HepG2 (cell line): ENCODE measurements around the gene CDX1. TPM values are rescaled to one million over a fixed set of nuclear protein-coding genes. Genes with fewer than 3 reads are reported as not detected.

ENCODE experiments used
- KDM4B ChIP-seq: sonication (generic); formaldehyde crosslinking; IDR thresholded peaks from 2 replicates; pipeline ENCODE4 v1.4.0; 2020; ENCODE audit warnings: missing genetic modification reagents
- KLF15 ChIP-seq: sonication (generic); formaldehyde crosslinking; IDR thresholded peaks from 2 replicates; pipeline ENCODE4 v1.8.1; 2023; ENCODE audit warnings: borderline replicate concordance, mild to moderate bottlenecking, inconsistent platforms, missing genetic modification reagents, mixed read lengths
- NFE2L1 ChIP-seq: sonication (generic); formaldehyde crosslinking; IDR thresholded peaks from 2 replicates; pipeline ENCODE4 v1.4.0; 2020; ENCODE audit warnings: missing genetic modification reagents, mild to moderate bottlenecking, borderline replicate concordance
- SRSF4 ChIP-seq: fragments of 200-400 bp; formaldehyde crosslinking; IDR thresholded peaks from one replicate; pipeline ENCODE4 v1.6.1; 2018; ENCODE audit warnings: mild to moderate bottlenecking, low read depth, low read length, moderate library complexity; ENCODE audit not compliant: poor library complexity, severe bottlenecking
- U2AF2 ChIP-seq: fragments of 200-400 bp; formaldehyde crosslinking; IDR thresholded peaks from 2 replicates; pipeline ENCODE4 v1.6.1; 2017; ENCODE audit warnings: low read depth, mild to moderate bottlenecking, low read length
- ZNF17 ChIP-seq: sonication (generic); formaldehyde crosslinking; IDR thresholded peaks from 2 replicates; pipeline ENCODE4 v1.5.0; 2020; ENCODE audit warnings: mild to moderate bottlenecking, missing genetic modification reagents
- ZNF24 ChIP-seq: fragments of 450-650 bp; IDR thresholded peaks from 2 replicates; pipeline ENCODE4 v1.6.1; 2017; ENCODE audit warnings: antibody characterized with exemption, mild to moderate bottlenecking
- ZNF34 ChIP-seq: sonication (generic); formaldehyde crosslinking; IDR thresholded peaks from 2 replicates; pipeline ENCODE4 v1.4.0; 2020; ENCODE audit warnings: mild to moderate bottlenecking, missing genetic modification reagents, borderline replicate concordance
- ZNF781 ChIP-seq: sonication (generic); formaldehyde crosslinking; IDR thresholded peaks from 2 replicates; pipeline ENCODE4 v1.5.1; 2020; ENCODE audit warnings: borderline replicate concordance, mild to moderate bottlenecking, missing genetic modification reagents; ENCODE audit errors: not compliant biosample characterization
- polyA plus RNA-seq, 8 experiments: library from polyadenylated mRNA; depleted of rRNA in 3 of 8; stranded (reverse) in 7 of 8; unstranded in 1 of 8; fragments of >200 nt; fragmentation: Illumina TruSeq in 4 of 8; extraction: Trizol in 4 of 8; gene quantifications; 2 replicates each; pipeline versions ENCODE4 v1.2.1 to v1.2.3, GENCODE V29; 2011 to 2016; ENCODE audit warnings: low read depth in 4 of 8, missing spikeins in 1 of 8, mixed read lengths in 1 of 8; ENCODE audit not compliant: insufficient read depth in 1 of 8
- total RNA-seq, 5 experiments: library from RNA; depleted of rRNA; stranded (reverse); fragments of >200 nt; fragmentation: Illumina TruSeq; extraction: Trizol; gene quantifications; 2 replicates each; pipeline ENCODE4 v1.2.3, GENCODE V29; 2016; ENCODE audit warnings: low read depth in 1 of 5
- TF ChIP-seq, protein P1 (sequence below): sonication (generic); formaldehyde crosslinking; IDR thresholded peaks from 2 replicates; pipeline ENCODE4 v1.4.0; 2020; ENCODE audit warnings: mild to moderate bottlenecking, missing genetic modification reagents
- TF ChIP-seq, protein P2 (sequence below): sonication (generic); formaldehyde crosslinking; conservative IDR thresholded peaks from 2 replicates; pipeline ENCODE4 v1.8.0; 2022; ENCODE audit warnings: mild to moderate bottlenecking, moderate library complexity, missing genetic modification reagents
- TF ChIP-seq, protein P3 (sequence below): sonication (generic); formaldehyde crosslinking; IDR thresholded peaks from 2 replicates; pipeline ENCODE4 v1.4.0; 2020; ENCODE audit warnings: missing genetic modification reagents, mild to moderate bottlenecking, borderline replicate concordance
- TF ChIP-seq, protein P4 (sequence below): sonication (generic); formaldehyde crosslinking; IDR thresholded peaks from 2 replicates; pipeline ENCODE4 v1.5.1; 2020; ENCODE audit warnings: missing genetic modification reagents, mild to moderate bottlenecking, borderline replicate concordance
- TF ChIP-seq, protein P5 (sequence below): sonication (generic); formaldehyde crosslinking; IDR thresholded peaks from 2 replicates; pipeline ENCODE4 v1.8.1; 2023; ENCODE audit warnings: missing genetic modification reagents, inconsistent platforms, borderline replicate concordance

Gene CDX1
- total and polyA plus RNA-seq, 2 of the 13 experiments (the other 11 are each of a cell fraction or from before 2014, with no cell fraction given), result not detected

DNA sequence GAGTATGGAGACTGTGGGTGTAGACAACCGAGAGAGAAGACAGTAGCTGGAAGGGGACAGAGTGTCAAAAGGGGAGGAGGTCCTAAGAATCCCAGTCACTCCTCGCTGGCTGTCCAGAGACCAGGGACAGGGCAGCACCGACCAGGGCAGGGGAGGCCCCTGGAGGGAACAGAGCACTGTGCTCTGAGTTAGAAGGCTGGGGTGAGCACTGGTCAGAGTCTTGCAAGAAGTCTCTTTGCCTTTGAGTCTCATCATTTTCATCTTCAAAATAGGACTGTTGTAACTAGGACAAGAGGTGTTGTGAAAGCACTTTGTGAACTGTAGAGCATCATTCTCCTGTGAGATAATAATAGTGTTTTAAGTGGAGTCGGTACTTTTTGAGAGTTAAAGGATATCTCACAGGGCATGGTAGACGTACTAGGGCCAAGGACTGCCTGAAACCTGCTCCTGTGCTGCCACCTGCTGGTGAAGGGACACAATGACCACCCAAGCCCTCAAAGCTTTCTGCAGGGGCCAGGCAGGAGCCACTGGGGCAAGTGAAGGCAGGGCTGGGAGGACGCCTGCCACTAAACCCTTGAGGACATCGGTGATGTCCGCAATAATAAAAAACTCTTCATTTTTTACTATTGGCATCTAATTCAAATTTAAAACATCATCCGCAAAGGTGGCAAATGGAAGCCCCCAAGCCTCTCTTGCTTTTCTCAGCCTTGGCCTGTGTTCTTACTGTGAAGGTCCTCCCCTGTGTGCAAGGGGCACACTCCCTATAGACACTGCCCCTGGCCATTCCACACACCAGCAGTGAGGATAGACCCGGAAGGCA, 51.5 kb downstream of the CDX1 start (continued):
- TF ChIP-seq, protein P1, sequence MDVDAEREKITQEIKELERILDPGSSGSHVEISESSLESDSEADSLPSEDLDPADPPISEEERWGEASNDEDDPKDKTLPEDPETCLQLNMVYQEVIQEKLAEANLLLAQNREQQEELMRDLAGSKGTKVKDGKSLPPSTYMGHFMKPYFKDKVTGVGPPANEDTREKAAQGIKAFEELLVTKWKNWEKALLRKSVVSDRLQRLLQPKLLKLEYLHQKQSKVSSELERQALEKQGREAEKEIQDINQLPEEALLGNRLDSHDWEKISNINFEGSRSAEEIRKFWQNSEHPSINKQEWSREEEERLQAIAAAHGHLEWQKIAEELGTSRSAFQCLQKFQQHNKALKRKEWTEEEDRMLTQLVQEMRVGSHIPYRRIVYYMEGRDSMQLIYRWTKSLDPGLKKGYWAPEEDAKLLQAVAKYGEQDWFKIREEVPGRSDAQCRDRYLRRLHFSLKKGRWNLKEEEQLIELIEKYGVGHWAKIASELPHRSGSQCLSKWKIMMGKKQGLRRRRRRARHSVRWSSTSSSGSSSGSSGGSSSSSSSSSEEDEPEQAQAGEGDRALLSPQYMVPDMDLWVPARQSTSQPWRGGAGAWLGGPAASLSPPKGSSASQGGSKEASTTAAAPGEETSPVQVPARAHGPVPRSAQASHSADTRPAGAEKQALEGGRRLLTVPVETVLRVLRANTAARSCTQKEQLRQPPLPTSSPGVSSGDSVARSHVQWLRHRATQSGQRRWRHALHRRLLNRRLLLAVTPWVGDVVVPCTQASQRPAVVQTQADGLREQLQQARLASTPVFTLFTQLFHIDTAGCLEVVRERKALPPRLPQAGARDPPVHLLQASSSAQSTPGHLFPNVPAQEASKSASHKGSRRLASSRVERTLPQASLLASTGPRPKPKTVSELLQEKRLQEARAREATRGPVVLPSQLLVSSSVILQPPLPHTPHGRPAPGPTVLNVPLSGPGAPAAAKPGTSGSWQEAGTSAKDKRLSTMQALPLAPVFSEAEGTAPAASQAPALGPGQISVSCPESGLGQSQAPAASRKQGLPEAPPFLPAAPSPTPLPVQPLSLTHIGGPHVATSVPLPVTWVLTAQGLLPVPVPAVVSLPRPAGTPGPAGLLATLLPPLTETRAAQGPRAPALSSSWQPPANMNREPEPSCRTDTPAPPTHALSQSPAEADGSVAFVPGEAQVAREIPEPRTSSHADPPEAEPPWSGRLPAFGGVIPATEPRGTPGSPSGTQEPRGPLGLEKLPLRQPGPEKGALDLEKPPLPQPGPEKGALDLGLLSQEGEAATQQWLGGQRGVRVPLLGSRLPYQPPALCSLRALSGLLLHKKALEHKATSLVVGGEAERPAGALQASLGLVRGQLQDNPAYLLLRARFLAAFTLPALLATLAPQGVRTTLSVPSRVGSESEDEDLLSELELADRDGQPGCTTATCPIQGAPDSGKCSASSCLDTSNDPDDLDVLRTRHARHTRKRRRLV (CRISPR knock-in tag), result no peak
- TF ChIP-seq ZNF781 (CRISPR knock-in tag) (no peak), ZNF17 (CRISPR knock-in tag) (no peak), KDM4B (CRISPR knock-in tag) (no peak), NFE2L1 (CRISPR knock-in tag) (no peak), U2AF2 (no peak), KLF15 (CRISPR knock-in tag) (no peak), SRSF4 (no peak), ZNF34 (CRISPR knock-in tag) (no peak), ZNF24 (no peak)
- TF ChIP-seq, protein P2, sequence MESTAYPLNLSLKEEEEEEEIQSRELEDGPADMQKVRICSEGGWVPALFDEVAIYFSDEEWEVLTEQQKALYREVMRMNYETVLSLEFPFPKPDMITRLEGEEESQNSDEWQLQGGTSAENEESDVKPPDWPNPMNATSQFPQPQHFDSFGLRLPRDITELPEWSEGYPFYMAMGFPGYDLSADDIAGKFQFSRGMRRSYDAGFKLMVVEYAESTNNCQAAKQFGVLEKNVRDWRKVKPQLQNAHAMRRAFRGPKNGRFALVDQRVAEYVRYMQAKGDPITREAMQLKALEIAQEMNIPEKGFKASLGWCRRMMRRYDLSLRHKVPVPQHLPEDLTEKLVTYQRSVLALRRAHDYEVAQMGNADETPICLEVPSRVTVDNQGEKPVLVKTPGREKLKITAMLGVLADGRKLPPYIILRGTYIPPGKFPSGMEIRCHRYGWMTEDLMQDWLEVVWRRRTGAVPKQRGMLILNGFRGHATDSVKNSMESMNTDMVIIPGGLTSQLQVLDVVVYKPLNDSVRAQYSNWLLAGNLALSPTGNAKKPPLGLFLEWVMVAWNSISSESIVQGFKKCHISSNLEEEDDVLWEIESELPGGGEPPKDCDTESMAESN (CRISPR knock-in tag), result 0 out of 2 replicates have a peak, but pooled peaks have one; percentile 25
- TF ChIP-seq, protein P3, sequence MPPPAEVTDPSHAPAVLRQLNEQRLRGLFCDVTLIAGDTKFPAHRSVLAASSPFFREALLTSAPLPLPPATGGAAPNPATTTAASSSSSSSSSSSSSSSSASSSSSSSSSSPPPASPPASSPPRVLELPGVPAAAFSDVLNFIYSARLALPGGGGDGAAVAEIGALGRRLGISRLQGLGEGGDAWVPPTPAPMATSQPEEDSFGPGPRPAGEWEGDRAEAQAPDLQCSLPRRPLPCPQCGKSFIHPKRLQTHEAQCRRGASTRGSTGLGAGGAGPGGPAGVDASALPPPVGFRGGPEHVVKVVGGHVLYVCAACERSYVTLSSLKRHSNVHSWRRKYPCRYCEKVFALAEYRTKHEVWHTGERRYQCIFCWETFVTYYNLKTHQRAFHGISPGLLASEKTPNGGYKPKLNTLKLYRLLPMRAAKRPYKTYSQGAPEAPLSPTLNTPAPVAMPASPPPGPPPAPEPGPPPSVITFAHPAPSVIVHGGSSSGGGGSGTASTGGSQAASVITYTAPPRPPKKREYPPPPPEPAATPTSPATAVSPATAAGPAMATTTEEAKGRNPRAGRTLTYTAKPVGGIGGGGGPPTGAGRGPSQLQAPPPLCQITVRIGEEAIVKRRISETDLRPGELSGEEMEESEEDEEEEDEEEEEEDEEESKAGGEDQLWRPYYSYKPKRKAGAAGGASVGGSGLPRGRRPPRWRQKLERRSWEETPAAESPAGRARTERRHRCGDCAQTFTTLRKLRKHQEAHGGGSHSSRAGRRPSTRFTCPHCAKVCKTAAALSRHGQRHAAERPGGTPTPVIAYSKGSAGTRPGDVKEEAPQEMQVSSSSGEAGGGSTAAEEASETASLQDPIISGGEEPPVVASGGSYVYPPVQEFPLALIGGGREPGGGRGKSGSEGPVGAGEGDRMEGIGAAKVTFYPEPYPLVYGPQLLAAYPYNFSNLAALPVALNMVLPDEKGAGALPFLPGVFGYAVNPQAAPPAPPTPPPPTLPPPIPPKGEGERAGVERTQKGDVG (CRISPR knock-in tag), result no peak
- TF ChIP-seq, protein P4, sequence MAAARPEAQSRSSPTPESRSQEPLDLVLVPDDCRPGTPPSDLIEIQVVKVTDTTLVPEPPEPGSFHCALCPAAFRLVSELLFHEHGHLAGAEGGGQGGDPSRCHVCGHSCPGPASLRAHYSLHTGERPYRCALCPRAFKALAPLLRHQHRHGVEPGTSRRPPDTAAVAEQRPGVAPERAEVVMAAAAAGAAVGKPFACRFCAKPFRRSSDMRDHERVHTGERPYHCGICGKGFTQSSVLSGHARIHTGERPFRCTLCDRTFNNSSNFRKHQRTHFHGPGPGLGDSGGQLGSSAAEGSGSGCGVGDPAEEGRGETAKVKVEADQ (CRISPR knock-in tag), result no peak
- TF ChIP-seq, protein P5, sequence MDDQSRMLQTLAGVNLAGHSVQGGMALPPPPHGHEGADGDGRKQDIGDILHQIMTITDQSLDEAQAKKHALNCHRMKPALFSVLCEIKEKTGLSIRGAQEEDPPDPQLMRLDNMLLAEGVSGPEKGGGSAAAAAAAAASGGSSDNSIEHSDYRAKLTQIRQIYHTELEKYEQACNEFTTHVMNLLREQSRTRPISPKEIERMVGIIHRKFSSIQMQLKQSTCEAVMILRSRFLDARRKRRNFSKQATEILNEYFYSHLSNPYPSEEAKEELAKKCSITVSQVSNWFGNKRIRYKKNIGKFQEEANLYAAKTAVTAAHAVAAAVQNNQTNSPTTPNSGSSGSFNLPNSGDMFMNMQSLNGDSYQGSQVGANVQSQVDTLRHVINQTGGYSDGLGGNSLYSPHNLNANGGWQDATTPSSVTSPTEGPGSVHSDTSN (CRISPR knock-in tag), result no peak
